Ishikawa (cell line): ENCODE results near the gene HOXC13.

ENCODE experiments used
- CEBPB ChIP-seq: IDR thresholded peaks from 2 replicates; pipeline ENCODE4 v1.6.1; 2012
- FOXM1 ChIP-seq: IDR thresholded peaks from 2 replicates; pipeline ENCODE4 v1.6.1; 2012; ENCODE audit warnings: low read depth, borderline replicate concordance
- MAX ChIP-seq: IDR thresholded peaks from 2 replicates; pipeline ENCODE4 v1.6.1; 2012
- RAD21 ChIP-seq: IDR thresholded peaks from 2 replicates; pipeline ENCODE4 v1.6.1; 2012; ENCODE audit warnings: low read depth
- TAF1 ChIP-seq: IDR thresholded peaks from 2 replicates; pipeline ENCODE4 v1.6.1; 2012; ENCODE audit warnings: low read depth, mild to moderate bottlenecking
- YY1 ChIP-seq: IDR thresholded peaks from 2 replicates; pipeline ENCODE4 v1.6.1; 2012; ENCODE audit warnings: low read depth

- TF ChIP-seq YY1 (no peak), MAX (no peak; the same call in 1 of the 2 replicates), RAD21 (no peak), TAF1 (no peak), CEBPB (no peak), FOXM1 (no peak)
These were observed 56.4 kb downstream of the HOXC13 start for GRCh38 chr12:53995002-53995377.
